ENCODE results near the gene MGAT5B. TPM values are rescaled to one million over a fixed set of nuclear protein-coding genes. Genes with fewer than 3 reads are reported as not detected.

MGAT5B gene
- total RNA-seq, 1 experiment from 2014 or later: 1.0 TPM

GRCh38 chr17:76914937-76915336 lies 46.7 kb downstream of the MGAT5B start:
- peaks cover 99% of the 10 kb centered on the region for H3K27me3 Mint-ChIP-seq (ENCODE audit: unreplicated experiment)
- no peaks in the 10 kb centered on the region for H3K4me1 Mint-ChIP-seq (ENCODE audit: low read depth, unreplicated experiment)
- no TSS peak for BruUV-seq (replicated peaks)
- intact Hi-C loops (cut with micrococcal nuclease; ENCODE audit: unreplicated experiment): no loop called here
- no peak for DNase-seq
- H3K27ac Mint-ChIP-seq (ENCODE audit: unreplicated experiment): no peak overlapping the region
- no peak for TF ChIP-seq CTCF (IDR thresholded peaks at IDR 0.05; ENCODE audit: unreplicated experiment)
- no peaks in the 10 kb centered on the region for H3K36me3 Mint-ChIP-seq (ENCODE audit: insufficient read depth, unreplicated experiment)
- H3K9me3 Mint-ChIP-seq (ENCODE audit: low read depth, unreplicated experiment): no peaks in the 10 kb centered on the region
- H3K4me3 Mint-ChIP-seq (ENCODE audit: low read depth, unreplicated experiment): no peak overlapping the region
- CTCF ChIA-PET: interaction anchor here (0.7 kb wide), 1 partner anchor 17 kb away, joined by 4 read pairs; no protein-coding TSS in a partner anchor

- CTCF ChIA-PET: no interaction called here
- intact Hi-C loops (cut with micrococcal nuclease; ENCODE audit: unreplicated experiment): no loop called here
- BruUV-seq (replicated peaks): no TSS peak
Measured at GRCh38 chr17:76915840-76916510, 47.8 kb downstream of the MGAT5B start.

GRCh38 chr17:76917829-76918228 lies 49.6 kb downstream of the MGAT5B start:
- no peaks in the 10 kb centered on the region for H3K36me3 Mint-ChIP-seq (ENCODE audit: insufficient read depth, unreplicated experiment)
- no peak overlapping the region for H3K4me3 Mint-ChIP-seq (ENCODE audit: low read depth, unreplicated experiment)
- H3K27me3 Mint-ChIP-seq (ENCODE audit: unreplicated experiment): peaks cover 100% of the 10 kb centered on the region
- no peaks in the 10 kb centered on the region for H3K4me1 Mint-ChIP-seq (ENCODE audit: low read depth, unreplicated experiment)
- CTCF ChIA-PET: interaction anchor here (0.6 kb wide), 1 partner anchor 435 kb away, joined by 3 read pairs; no protein-coding TSS in a partner anchor
- BruUV-seq (replicated peaks): no TSS peak
- H3K27ac Mint-ChIP-seq (ENCODE audit: unreplicated experiment): no peak overlapping the region
- no peaks in the 10 kb centered on the region for H3K9me3 Mint-ChIP-seq (ENCODE audit: low read depth, unreplicated experiment)
- no peak for TF ChIP-seq CTCF (IDR thresholded peaks at IDR 0.05; ENCODE audit: unreplicated experiment)
- no peak for DNase-seq
- intact Hi-C loops (cut with micrococcal nuclease; ENCODE audit: unreplicated experiment): no loop called here

More at GRCh38 chr17:76915840-76916510, 47.8 kb downstream of the MGAT5B start:
- no peak overlapping the region for H3K27ac Mint-ChIP-seq (ENCODE audit: unreplicated experiment)
- TF ChIP-seq CTCF (IDR thresholded peaks at IDR 0.05; ENCODE audit: unreplicated experiment): no peak
- peaks cover 99% of the 10 kb centered on the region for H3K27me3 Mint-ChIP-seq (ENCODE audit: unreplicated experiment)
- no peak for DNase-seq
- H3K4me3 Mint-ChIP-seq (ENCODE audit: low read depth, unreplicated experiment): no peak overlapping the region
- H3K4me1 Mint-ChIP-seq (ENCODE audit: low read depth, unreplicated experiment): no peaks in the 10 kb centered on the region
- no peaks in the 10 kb centered on the region for H3K9me3 Mint-ChIP-seq (ENCODE audit: low read depth, unreplicated experiment)
- H3K36me3 Mint-ChIP-seq (ENCODE audit: insufficient read depth, unreplicated experiment): no peaks in the 10 kb centered on the region

- H3K36me3 Mint-ChIP-seq (ENCODE audit: insufficient read depth, unreplicated experiment): no peaks in the 10 kb centered on the region
- TF ChIP-seq CTCF (IDR thresholded peaks at IDR 0.05; ENCODE audit: unreplicated experiment): no peak
- CTCF ChIA-PET: no interaction called here
- H3K27ac Mint-ChIP-seq (ENCODE audit: unreplicated experiment): no peak overlapping the region
- no peak for DNase-seq
- H3K4me3 Mint-ChIP-seq (ENCODE audit: low read depth, unreplicated experiment): no peak overlapping the region
- peaks cover 100% of the 10 kb centered on the region for H3K27me3 Mint-ChIP-seq (ENCODE audit: unreplicated experiment)
- no TSS peak for BruUV-seq (replicated peaks)
- no peaks in the 10 kb centered on the region for H3K9me3 Mint-ChIP-seq (ENCODE audit: low read depth, unreplicated experiment)
- no peaks in the 10 kb centered on the region for H3K4me1 Mint-ChIP-seq (ENCODE audit: low read depth, unreplicated experiment)
- intact Hi-C loops (cut with micrococcal nuclease; ENCODE audit: unreplicated experiment): no loop called here
Measured at GRCh38 chr17:76918811-76919210, 50.6 kb downstream of the MGAT5B start.

Measured in Calu3 (cell line).